GM23248 (cell line): ENCODE results near the gene GRID2.

Source experiments
- EZH2 ChIP-seq: fragments of 200-600 bp; sonication (generic); IDR thresholded peaks from 2 replicates; pipeline ENCODE4 v1.6.1; 2018; ENCODE audit warnings: antibody characterized with exemption, mild to moderate bottlenecking; ENCODE audit not compliant: insufficient read depth, poor library complexity, severe bottlenecking
- EZH2phosphoT487 ChIP-seq: fragments of 200-600 bp; sonication (generic); IDR thresholded peaks from 2 replicates; pipeline ENCODE4 v1.6.1; 2018; ENCODE audit warnings: antibody characterized with exemption, moderate library complexity, mild to moderate bottlenecking, low read depth; ENCODE audit not compliant: insufficient read depth

DNA sequence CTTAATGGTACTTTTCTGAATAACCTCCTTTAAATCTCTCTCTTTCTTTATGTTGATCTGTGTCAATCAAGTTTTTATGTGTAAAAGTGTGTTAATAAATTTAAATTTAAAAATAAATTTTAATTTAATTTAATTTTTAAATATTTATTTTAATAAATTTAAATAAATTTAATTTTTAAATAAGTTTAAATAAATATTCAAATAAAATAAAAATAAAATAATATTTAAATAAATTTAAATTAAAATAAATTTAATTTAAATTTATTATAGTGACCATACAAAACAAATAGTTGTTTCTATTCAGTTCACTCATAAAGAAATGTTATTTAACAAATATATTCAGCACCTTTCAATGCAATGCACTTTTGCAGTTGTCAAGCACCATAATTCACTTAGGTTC, 146.9 kb downstream of the GRID2 start:
- TF ChIP-seq EZH2phosphoT487 = no peak
- no peak for TF ChIP-seq EZH2
